Osteoblast (primary cell): ENCODE measurements around the gene SLC17A7. TPM values are rescaled to one million over a fixed set of nuclear protein-coding genes. Genes with fewer than 3 reads are reported as not detected.
"Not testable (repeated sequence)": the region's sequence is repeated elsewhere in the genome, so short reads cannot be mapped to it uniquely, and the experiment has no call there.

Source experiments
- DNase-seq: peaks from one replicate; pipeline ENCODE4 v3.0.0; 2011; ENCODE audit warnings: low spot score, mixed read lengths; ENCODE audit not compliant: insufficient read length; ENCODE audit errors: missing footprints
- H2AFZ ChIP-seq: 2 replicates; pipeline ENCODE4 v1.6.0; 2011; ENCODE audit warnings: mild to moderate bottlenecking, low read length
- H3K27ac ChIP-seq: 2 replicates; pipeline ENCODE4 v1.5.1; 2011; ENCODE audit warnings: mild to moderate bottlenecking, low read depth, low read length, moderate library complexity
- H3K27me3 ChIP-seq: 2 replicates; pipeline ENCODE4 v1.6.0; 2012; ENCODE audit warnings: mild to moderate bottlenecking, control low read depth, inconsistent platforms, low read length, moderate library complexity; ENCODE audit not compliant: insufficient read depth
- H3K36me3 ChIP-seq: 2 replicates; pipeline ENCODE4 v1.5.1; 2011; ENCODE audit warnings: mild to moderate bottlenecking, low read length, control low read depth, moderate library complexity; ENCODE audit not compliant: insufficient read depth
- H3K4me1 ChIP-seq: 2 replicates; pipeline ENCODE4 v1.5.1; 2011; ENCODE audit warnings: mild to moderate bottlenecking, low read length, control low read depth, moderate library complexity; ENCODE audit not compliant: insufficient read depth
- H3K4me2 ChIP-seq: 2 replicates; pipeline ENCODE4 v1.6.0; 2011; ENCODE audit warnings: mild to moderate bottlenecking, low read length; ENCODE audit not compliant: insufficient read depth
- H3K4me3 ChIP-seq: fragments of 200-600 bp; sonication (generic); 3 replicates; pipeline ENCODE4 v1.5.1; 2012; ENCODE audit warnings: mild to moderate bottlenecking, low read length, inconsistent platforms; ENCODE audit not compliant: insufficient read depth
- H3K79me2 ChIP-seq: 2 replicates; pipeline ENCODE4 v1.6.0; 2012; ENCODE audit warnings: mild to moderate bottlenecking, low read length, control low read depth, inconsistent platforms; ENCODE audit not compliant: insufficient read depth
- H3K9me3 ChIP-seq: 2 replicates; pipeline ENCODE4 v1.5.1; 2011; ENCODE audit warnings: low read depth, low read length, control low read depth
- H4K20me1 ChIP-seq: 2 replicates; pipeline ENCODE4 v1.6.0; 2012; ENCODE audit warnings: mild to moderate bottlenecking, low read length, control low read depth; ENCODE audit not compliant: insufficient read depth
- total RNA-seq: library from RNA; depleted of rRNA; stranded (reverse); fragments of >200 nt; gene quantifications from 2 replicates; pipeline ENCODE4 v1.2.3, GENCODE V29; 2012
- TF ChIP-seq, protein P1 (sequence below): IDR thresholded peaks from 2 replicates; pipeline ENCODE4 v1.5.1; 2011; ENCODE audit warnings: mild to moderate bottlenecking, low read depth, low read length, moderate library complexity; ENCODE audit errors: extremely low read depth

Gene SLC17A7
- total RNA-seq, 1 donor: under 0.01 TPM

- Histone ChIP-seq H2AFZ (peak within 1 kb of the TSS; percentile 91), H3K9me3 (no peaks in the 10 kb centered on the region), H3K79me2 (no peaks in the 10 kb centered on the region), H3K4me1 (peaks cover 6% of the 10 kb centered on the region), H3K27ac (no peak within 1 kb of the TSS), H3K36me3 (no peaks in the 10 kb centered on the region), H4K20me1 (no peaks in the 10 kb centered on the region), H3K27me3 (no peaks in the 10 kb centered on the region), H3K4me3 (peak within 1 kb of the TSS; percentile 92), H3K4me2 (peak within 1 kb of the TSS; percentile 93)
- DNase-seq: peak; percentile 100
- TF ChIP-seq, protein P1, sequence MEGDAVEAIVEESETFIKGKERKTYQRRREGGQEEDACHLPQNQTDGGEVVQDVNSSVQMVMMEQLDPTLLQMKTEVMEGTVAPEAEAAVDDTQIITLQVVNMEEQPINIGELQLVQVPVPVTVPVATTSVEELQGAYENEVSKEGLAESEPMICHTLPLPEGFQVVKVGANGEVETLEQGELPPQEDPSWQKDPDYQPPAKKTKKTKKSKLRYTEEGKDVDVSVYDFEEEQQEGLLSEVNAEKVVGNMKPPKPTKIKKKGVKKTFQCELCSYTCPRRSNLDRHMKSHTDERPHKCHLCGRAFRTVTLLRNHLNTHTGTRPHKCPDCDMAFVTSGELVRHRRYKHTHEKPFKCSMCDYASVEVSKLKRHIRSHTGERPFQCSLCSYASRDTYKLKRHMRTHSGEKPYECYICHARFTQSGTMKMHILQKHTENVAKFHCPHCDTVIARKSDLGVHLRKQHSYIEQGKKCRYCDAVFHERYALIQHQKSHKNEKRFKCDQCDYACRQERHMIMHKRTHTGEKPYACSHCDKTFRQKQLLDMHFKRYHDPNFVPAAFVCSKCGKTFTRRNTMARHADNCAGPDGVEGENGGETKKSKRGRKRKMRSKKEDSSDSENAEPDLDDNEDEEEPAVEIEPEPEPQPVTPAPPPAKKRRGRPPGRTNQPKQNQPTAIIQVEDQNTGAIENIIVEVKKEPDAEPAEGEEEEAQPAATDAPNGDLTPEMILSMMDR: peak; percentile 93
Observed at GRCh38 chr19:49473868-49474541, 32.7 kb upstream of the SLC17A7 start, which contains the start of gene FLT3LG. TSS of gene FLT3LG (plus strand) at chr19:49474215. CDS start at chr19:49474640, 425 bp downstream.

- H3K79me2 ChIP-seq, H3K4me1 ChIP-seq, H4K20me1 ChIP-seq, DNase-seq, H3K36me3 ChIP-seq, H3K27me3 ChIP-seq, H3K27ac ChIP-seq, H3K9me3 ChIP-seq: not testable (repeated sequence)
- peak overlapping the region; percentile 91 for H2AFZ ChIP-seq
- peak overlapping the region; percentile 93 for H3K4me2 ChIP-seq
- H3K4me3 ChIP-seq: peak overlapping the region; percentile 92
Observed at GRCh38 chr19:49473501-49473867, 32.2 kb upstream of the SLC17A7 start.

- TF ChIP-seq, protein P1: no peak
- Histone ChIP-seq H3K79me2 (no peaks in the 10 kb centered on the region), H4K20me1 (no peaks in the 10 kb centered on the region), H3K36me3 (no peaks in the 10 kb centered on the region), H3K27ac (no peak overlapping the region), H2AFZ (peak overlapping the region; percentile 27), H3K9me3 (no peaks in the 10 kb centered on the region), H3K4me2 (no peak overlapping the region), H3K27me3 (no peaks in the 10 kb centered on the region), H3K4me3 (no peak overlapping the region), H3K4me1 (peaks cover 6% of the 10 kb centered on the region)
- peak; percentile 83 for DNase-seq
Observed at GRCh38 chr19:49472936-49473335, 31.6 kb upstream of the SLC17A7 start.

DNA sequence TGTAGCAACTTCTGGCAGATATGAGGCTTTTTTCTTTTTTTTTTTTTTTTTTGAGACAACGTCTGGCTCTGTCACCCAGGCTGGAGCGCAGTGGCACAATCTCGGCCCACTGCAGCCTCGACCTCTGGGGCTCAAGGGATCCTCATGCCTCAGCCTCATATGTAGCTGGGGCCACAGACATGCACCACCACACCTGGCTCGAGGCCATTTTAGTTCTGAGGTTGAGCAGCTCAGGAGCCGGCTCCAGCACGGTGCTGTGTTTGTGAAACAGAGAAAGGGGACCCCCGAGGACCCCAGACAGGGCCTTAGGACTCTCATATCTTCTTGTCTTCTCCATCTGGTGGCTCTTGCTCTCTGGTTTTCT, 29.3 kb upstream of the SLC17A7 start:
- Histone ChIP-seq H4K20me1 (no peaks in the 10 kb centered on the region), H3K4me3 (no peak overlapping the region), H3K79me2 (no peaks in the 10 kb centered on the region), H3K27me3 (no peaks in the 10 kb centered on the region), H3K9me3 (no peaks in the 10 kb centered on the region), H2AFZ (no peak overlapping the region), H3K27ac (no peak overlapping the region), H3K4me2 (no peak overlapping the region), H3K36me3 (no peaks in the 10 kb centered on the region), H3K4me1 (peaks cover 6% of the 10 kb centered on the region)
- TF ChIP-seq, protein P1: no peak
- DNase-seq: no peak
